ENCODE results near the gene CNTNAP2. TPM values are rescaled to one million over a fixed set of nuclear protein-coding genes. Genes with fewer than 3 reads are reported as not detected.

The CNTNAP2 gene
- total and polyA plus RNA-seq, 12 donors: 0.07 to 0.77 (median 0.24) TPM

- Histone ChIP-seq H3K27ac (no peak overlapping the region), H3K36me3 (no peaks in the 10 kb centered on the region), H3K27me3 (no peaks in the 10 kb centered on the region), H3K4me3 (no peak overlapping the region), H3K9me3 (peaks cover 0 to 13% (median 0%) of the 10 kb centered on the region in 11 donors), H3K4me1 (no peaks in the 10 kb centered on the region)
- DNase-seq (no peak), ATAC-seq (no peak)
- TF ChIP-seq CTCF (IDR thresholded peaks at IDR 0.05): no peak
- intact Hi-C loops (cut with DNase I): no loop called here
These were observed 1742.9 kb downstream of the CNTNAP2 start for GRCh38 chr7:147859486-147859885.

- ATAC-seq (no peak), DNase-seq (no peak)
- WGBS, 2 donors: 85 to 86% methylated on average over 1 of the region's 1 CpG
- H3K36me3 ChIP-seq: no peaks in the 10 kb centered on the region
- no peaks in the 10 kb centered on the region for H3K27me3 ChIP-seq
- intact Hi-C loops (cut with DNase I): no loop called here
- H3K9me3 ChIP-seq: peaks cover 0 to 13% (median 0%) of the 10 kb centered on the region in 11 donors
- TF ChIP-seq CTCF (IDR thresholded peaks at IDR 0.05): no peak
- H3K27ac ChIP-seq: no peak overlapping the region
- no peaks in the 10 kb centered on the region for H3K4me1 ChIP-seq
- H3K4me3 ChIP-seq: no peak overlapping the region
These were observed 1744.6 kb downstream of the CNTNAP2 start for GRCh38 chr7:147861058-147861716.

GRCh38 chr7:147861945-147862344 is 1745.3 kb downstream of the CNTNAP2 start:
- Histone ChIP-seq H3K27me3 (no peaks in the 10 kb centered on the region), H3K27ac (no peak overlapping the region), H3K9me3 (peaks cover 0 to 13% (median 0%) of the 10 kb centered on the region in 11 donors), H3K36me3 (no peaks in the 10 kb centered on the region), H3K4me1 (no peaks in the 10 kb centered on the region), H3K4me3 (no peak overlapping the region)
- 62 to 67% methylated on average over 6 of the region's 6 CpGs for WGBS, 2 donors
- ATAC-seq (no peak), DNase-seq (no peak)
- TF ChIP-seq CTCF (IDR thresholded peaks at IDR 0.05): no peak
- intact Hi-C loops (cut with DNase I): no loop called here

- DNase-seq: no peak
- Histone ChIP-seq H3K4me1 (no peaks in the 10 kb centered on the region), H3K4me3 (no peak overlapping the region), H3K9me3 (no peaks in the 10 kb centered on the region), H3K27me3 (no peaks in the 10 kb centered on the region), H3K36me3 (no peaks in the 10 kb centered on the region), H3K27ac (no peak overlapping the region)
- no peak for ATAC-seq
- intact Hi-C loops (cut with DNase I): no loop called here
- 69 to 70% methylated on average over 2 of the region's 2 CpGs for WGBS, 2 donors
- no peak for TF ChIP-seq CTCF (IDR thresholded peaks at IDR 0.05)
These were observed 1752.9 kb downstream of the CNTNAP2 start for GRCh38 chr7:147869456-147869855.

Measured in heart right ventricle (tissue), 16 donors.